CD4-positive, alpha-beta memory T cell (primary cell): ENCODE data around the gene APBB1IP. TPM values are rescaled to one million over a fixed set of nuclear protein-coding genes. Genes with fewer than 3 reads are reported as not detected.
A peak's percentile ranks its signal among the peaks of the same experiment; 100 is the strongest.

Experiments used
- CTCF ChIA-PET: fragments of 350-600 bp; sonication (Branson Sonifier 250); formaldehyde crosslinking; loops from one replicate; lab custom pipeline; 2021; ENCODE audit warnings: inconsistent platforms; ENCODE audit not compliant: partially characterized antibody; lab: Charles Lee
- POLR2A ChIA-PET: fragments of 350-600 bp; sonication (Branson Sonifier 250); formaldehyde crosslinking; loops from one replicate; lab custom pipeline; 2021; ENCODE audit not compliant: partially characterized antibody; lab: Charles Lee
- DNase-seq, 5 donors: peaks; one replicate each; pipeline versions ENCODE4 v3.0.0 to v3.0.0-alpha.2; 2020 to 2022; ENCODE audit warnings: mixed read lengths in 1 of 5
- H3K27ac ChIP-seq: one replicate; pipeline ENCODE4 v1.7.0; 2013; ENCODE audit warnings: low read depth, low read length
- H3K27me3 ChIP-seq: 2 replicates; pipeline ENCODE4 v1.7.0; 2013; ENCODE audit warnings: mild to moderate bottlenecking, low read length, moderate library complexity; ENCODE audit not compliant: insufficient read depth
- H3K36me3 ChIP-seq: 2 replicates; pipeline ENCODE4 v1.7.0; 2013; ENCODE audit warnings: mild to moderate bottlenecking, low read length, moderate library complexity; ENCODE audit not compliant: insufficient read depth
- H3K4me1 ChIP-seq: 2 replicates; pipeline ENCODE4 v1.7.0; 2013; ENCODE audit warnings: mild to moderate bottlenecking, low read length, moderate library complexity; ENCODE audit not compliant: insufficient read depth
- H3K4me3 ChIP-seq, 2 donors: one replicate each; pipeline ENCODE4 v1.7.0; 2013; ENCODE audit warnings: low read length in 2 of 2, mild to moderate bottlenecking in 1 of 2
- H3K9me3 ChIP-seq, 2 donors: one replicate each; pipeline ENCODE4 v1.7.0; 2013; ENCODE audit warnings: low read length in 2 of 2, control low read depth in 1 of 2; ENCODE audit not compliant: control insufficient read depth in 1 of 2
- H3K27ac Mint-ChIP-seq, 7 donors: one replicate each; pipeline ENCODE4 v1.8.0; 2020 to 2021; ENCODE audit warnings: mixed read lengths in 7 of 7, mild to moderate bottlenecking in 6 of 7, inconsistent platforms in 3 of 7, moderate library complexity in 3 of 7
- H3K27me3 Mint-ChIP-seq, 2 donors: one replicate each; pipeline ENCODE4 v1.8.0; 2020 to 2021; ENCODE audit warnings: mixed read lengths in 2 of 2
- H3K36me3 Mint-ChIP-seq, 2 donors: one replicate each; pipeline ENCODE4 v1.8.0; 2020 to 2021; ENCODE audit warnings: mixed read lengths in 2 of 2, inconsistent platforms in 1 of 2, mild to moderate bottlenecking in 1 of 2
- H3K4me1 Mint-ChIP-seq, 4 donors: one replicate each; pipeline ENCODE4 v1.8.0; 2020 to 2021; ENCODE audit warnings: mixed read lengths in 4 of 4, mild to moderate bottlenecking in 1 of 4
- H3K4me3 Mint-ChIP-seq, 8 donors: one replicate each; pipeline ENCODE4 v1.8.0; 2020 to 2021; ENCODE audit warnings: mixed read lengths in 8 of 8, mild to moderate bottlenecking in 7 of 8, moderate library complexity in 6 of 8, inconsistent platforms in 3 of 8
- H3K9me3 Mint-ChIP-seq, 8 donors: one replicate each; pipeline ENCODE4 v1.8.0; 2020 to 2021; ENCODE audit warnings: mixed read lengths in 8 of 8, mild to moderate bottlenecking in 5 of 8, inconsistent platforms in 3 of 8, moderate library complexity in 1 of 8
- intact Hi-C: fragments of 100-400 bp; cut with micrococcal nuclease; formaldehyde crosslinking; loops from one replicate; pipeline ENCODE4 v1.15.1; 2023
- polyA plus RNA-seq, 2 donors: library from polyadenylated mRNA; unstranded; fragments of 300-500 nt; fragmentation: Illumina TruSeq; gene quantifications; one replicate each; pipeline ENCODE4 v1.2.3, GENCODE V29; 2021
- total RNA-seq, 2 experiments: library from RNA; stranded (reverse); gene quantifications; one replicate each; pipeline ENCODE4 v1.2.3, GENCODE V29; 2021

Gene APBB1IP
- total and polyA plus RNA-seq, 4 experiments from 2014 or later = 30.6 to 106 (median 95.7) TPM

- Histone ChIP-seq H3K36me3 (no peaks in the 10 kb centered on the region), H3K4me1 (peaks cover 90% of the 10 kb centered on the region), H3K27ac (peak overlapping the region; percentile 68), H3K9me3 (no peaks in the 10 kb centered on the region), H3K4me3 (peak overlapping the region in 1 of 2 donors; percentile 23), H3K27me3 (no peaks in the 10 kb centered on the region)
- no peak for DNase-seq
- peaks cover 25 to 45% of the 10 kb centered on the region in 2 donors for H3K36me3 Mint-ChIP-seq
- H3K4me3 Mint-ChIP-seq = peak overlapping the region; percentile 76 to 89 (median 84)
- H3K27ac Mint-ChIP-seq = peak overlapping the region; percentile 92 to 99 (median 98)
- intact Hi-C loops = loop anchor here (2.0 to 10.0 kb wide), 7 partner anchors 19 to 1885 kb away; partner anchors contain the start of genes ABI1, ANKRD26, ENKUR and RAB18
- peaks cover 71 to 90% (median 82%) of the 10 kb centered on the region in 4 donors for H3K4me1 Mint-ChIP-seq
- POLR2A ChIA-PET = interaction anchor here (1.4 to 5.6 kb wide), 7 partner anchors 11 to 793 kb away, joined by 3 to 82 read pairs (median 6); partner anchors contain the start of gene APBB1IP
- CTCF ChIA-PET = interaction anchor here (1.2 to 3.1 kb wide), 3 partner anchors 11 to 46 kb away, joined by 4 to 13 read pairs (median 9); partner anchors contain the start of gene APBB1IP
- H3K27me3 Mint-ChIP-seq = no peaks in the 10 kb centered on the region
- H3K9me3 Mint-ChIP-seq = peaks cover 0 to 4% (median 0%) of the 10 kb centered on the region in 8 donors
Measured at GRCh38 chr10:26449726-26450125, 11.6 kb downstream of the APBB1IP start.

GRCh38 chr10:26451903-26452302 is 13.8 kb downstream of the APBB1IP start:
- H3K36me3 Mint-ChIP-seq = peaks cover 22 to 43% of the 10 kb centered on the region in 2 donors
- ChIA-PET CTCF (interaction anchor here (2.7 kb wide), 1 partner anchor 51 kb away, joined by 7 read pairs; no protein-coding TSS in a partner anchor), POLR2A (interaction anchor here (0.7 to 1.5 kb wide), 4 partner anchors 9 to 28 kb away, joined by 3 to 4 read pairs (median 4); no protein-coding TSS in a partner anchor)
- intact Hi-C loops = loop anchor here (5.0 kb wide), 1 partner anchor 1050 kb away; the partner anchor contains the start of gene RAB18
- peak overlapping the region; percentile 75 to 92 (median 84) for H3K27ac Mint-ChIP-seq
- H3K4me1 Mint-ChIP-seq = peaks cover 72 to 94% (median 84%) of the 10 kb centered on the region in 4 donors
- peaks cover 89% of the 10 kb centered on the region for H3K4me1 ChIP-seq
- H3K4me3 Mint-ChIP-seq = peak overlapping the region in 4 of 8 donors; percentile 43 to 52 (median 46)
- DNase-seq = no peak
- no peak overlapping the region for H3K4me3 ChIP-seq
- peak overlapping the region; percentile 20 for H3K27ac ChIP-seq
- H3K27me3 ChIP-seq = no peaks in the 10 kb centered on the region
- no peaks in the 10 kb centered on the region for H3K27me3 Mint-ChIP-seq
- no peaks in the 10 kb centered on the region for H3K36me3 ChIP-seq
- H3K9me3 ChIP-seq = no peaks in the 10 kb centered on the region
- peaks cover 0 to 4% (median 0%) of the 10 kb centered on the region in 8 donors for H3K9me3 Mint-ChIP-seq

GRCh38 chr10:26453850-26454249 is 15.7 kb downstream of the APBB1IP start:
- Histone ChIP-seq H3K36me3 (no peaks in the 10 kb centered on the region), H3K27ac (no peak overlapping the region), H3K9me3 (no peaks in the 10 kb centered on the region), H3K27me3 (no peaks in the 10 kb centered on the region), H3K4me1 (peaks cover 87% of the 10 kb centered on the region), H3K4me3 (no peak overlapping the region)
- CTCF ChIA-PET = no interaction called here
- DNase-seq = no peak
- Mint-ChIP-seq H3K27ac (peak overlapping the region in 6 of 7 donors; percentile 15 to 92 (median 88)), H3K4me3 (peak overlapping the region in 1 of 8 donors; percentile 31), H3K36me3 (peaks cover 37 to 48% of the 10 kb centered on the region in 2 donors), H3K9me3 (peaks cover 0 to 2% (median 0%) of the 10 kb centered on the region in 8 donors), H3K4me1 (peaks cover 74 to 95% (median 88%) of the 10 kb centered on the region in 4 donors), H3K27me3 (no peaks in the 10 kb centered on the region)
- intact Hi-C loops = loop anchor here (5.0 kb wide), 1 partner anchor 1048 kb away; the partner anchor contains the start of gene RAB18
- POLR2A ChIA-PET = no interaction called here

GRCh38 chr10:26454891-26455290 is 16.8 kb downstream of the APBB1IP start:
- no peak for DNase-seq
- Mint-ChIP-seq H3K9me3 (peaks cover 0 to 4% (median 0%) of the 10 kb centered on the region in 8 donors), H3K4me1 (peaks cover 65 to 84% (median 78%) of the 10 kb centered on the region in 4 donors), H3K36me3 (peaks cover 40 to 41% of the 10 kb centered on the region in 2 donors), H3K27ac (peak overlapping the region; percentile 29 to 86 (median 72)), H3K4me3 (peak overlapping the region in 6 of 8 donors; percentile 14 to 67 (median 57)), H3K27me3 (no peaks in the 10 kb centered on the region)
- intact Hi-C loops = loop anchor here (5.0 kb wide), 1 partner anchor 1047 kb away; the partner anchor contains the start of gene RAB18
- Histone ChIP-seq H3K36me3 (no peaks in the 10 kb centered on the region), H3K27me3 (no peaks in the 10 kb centered on the region), H3K4me3 (no peak overlapping the region), H3K4me1 (peaks cover 77% of the 10 kb centered on the region), H3K27ac (no peak overlapping the region), H3K9me3 (no peaks in the 10 kb centered on the region)
- ChIA-PET POLR2A (interaction anchor here (0.6 to 1.2 kb wide), 3 partner anchors 9 to 32 kb away, joined by 3 to 6 read pairs (median 4); no protein-coding TSS in a partner anchor), CTCF (no interaction called here)

GRCh38 chr10:26455567-26456315 is 17.6 kb downstream of the APBB1IP start:
- intact Hi-C loops = no loop called here
- CTCF ChIA-PET = interaction anchor here (1.1 to 1.7 kb wide), 2 partner anchors 13 to 78 kb away, joined by 3 to 9 read pairs; no protein-coding TSS in a partner anchor
- H3K27ac ChIP-seq = no peak overlapping the region
- no peak overlapping the region for H3K4me3 ChIP-seq
- POLR2A ChIA-PET = interaction anchor here (0.7 to 1.5 kb wide), 6 partner anchors 10 to 31 kb away, joined by 3 to 6 read pairs (median 4); no protein-coding TSS in a partner anchor
- Mint-ChIP-seq H3K4me3 (peak overlapping the region in 7 of 8 donors; percentile 2 to 67 (median 35)), H3K4me1 (peaks cover 63 to 83% (median 77%) of the 10 kb centered on the region in 4 donors), H3K27me3 (no peaks in the 10 kb centered on the region), H3K36me3 (peaks cover 44 to 47% of the 10 kb centered on the region in 2 donors), H3K9me3 (peaks cover 0 to 4% (median 0%) of the 10 kb centered on the region in 8 donors), H3K27ac (peak overlapping the region; percentile 12 to 70 (median 49))
- no peaks in the 10 kb centered on the region for H3K36me3 ChIP-seq
- no peak for DNase-seq
- no peaks in the 10 kb centered on the region for H3K27me3 ChIP-seq
- H3K4me1 ChIP-seq = peaks cover 72% of the 10 kb centered on the region
- H3K9me3 ChIP-seq = no peaks in the 10 kb centered on the region

- Mint-ChIP-seq H3K36me3 (peaks cover 42% of the 10 kb centered on the region in 2 donors), H3K9me3 (peaks cover 0 to 4% (median 0%) of the 10 kb centered on the region in 8 donors), H3K4me3 (peak overlapping the region in 5 of 8 donors; percentile 32 to 62 (median 47)), H3K27ac (peak overlapping the region; percentile 35 to 90 (median 61)), H3K27me3 (no peaks in the 10 kb centered on the region), H3K4me1 (peaks cover 59 to 78% (median 71%) of the 10 kb centered on the region in 4 donors)
- intact Hi-C loops = no loop called here
- H3K4me1 ChIP-seq = peaks cover 63% of the 10 kb centered on the region
- POLR2A ChIA-PET = interaction anchor here (1.5 kb wide), 1 partner anchor 16 kb away, joined by 5 read pairs; no protein-coding TSS in a partner anchor
- CTCF ChIA-PET = interaction anchor here (0.6 to 1.7 kb wide), 4 partner anchors 11 to 77 kb away, joined by 3 to 9 read pairs (median 4); no protein-coding TSS in a partner anchor
- no peak overlapping the region for H3K27ac ChIP-seq
- no peaks in the 10 kb centered on the region for H3K27me3 ChIP-seq
- no peaks in the 10 kb centered on the region for H3K9me3 ChIP-seq
- H3K36me3 ChIP-seq = no peaks in the 10 kb centered on the region
- no peak for DNase-seq
- H3K4me3 ChIP-seq = no peak overlapping the region
Measured at GRCh38 chr10:26457088-26457487, 18.9 kb downstream of the APBB1IP start.
